GM21367 (cell line): ENCODE measurements around the gene OSGIN1.

Source experiments
- ATAC-seq: cut with Tn5 transposase; IDR thresholded peaks from one replicate; pipeline ENCODE4 v1.9.1; 2021; ENCODE audit not compliant: unreplicated experiment

OSGIN1 gene

DNA sequence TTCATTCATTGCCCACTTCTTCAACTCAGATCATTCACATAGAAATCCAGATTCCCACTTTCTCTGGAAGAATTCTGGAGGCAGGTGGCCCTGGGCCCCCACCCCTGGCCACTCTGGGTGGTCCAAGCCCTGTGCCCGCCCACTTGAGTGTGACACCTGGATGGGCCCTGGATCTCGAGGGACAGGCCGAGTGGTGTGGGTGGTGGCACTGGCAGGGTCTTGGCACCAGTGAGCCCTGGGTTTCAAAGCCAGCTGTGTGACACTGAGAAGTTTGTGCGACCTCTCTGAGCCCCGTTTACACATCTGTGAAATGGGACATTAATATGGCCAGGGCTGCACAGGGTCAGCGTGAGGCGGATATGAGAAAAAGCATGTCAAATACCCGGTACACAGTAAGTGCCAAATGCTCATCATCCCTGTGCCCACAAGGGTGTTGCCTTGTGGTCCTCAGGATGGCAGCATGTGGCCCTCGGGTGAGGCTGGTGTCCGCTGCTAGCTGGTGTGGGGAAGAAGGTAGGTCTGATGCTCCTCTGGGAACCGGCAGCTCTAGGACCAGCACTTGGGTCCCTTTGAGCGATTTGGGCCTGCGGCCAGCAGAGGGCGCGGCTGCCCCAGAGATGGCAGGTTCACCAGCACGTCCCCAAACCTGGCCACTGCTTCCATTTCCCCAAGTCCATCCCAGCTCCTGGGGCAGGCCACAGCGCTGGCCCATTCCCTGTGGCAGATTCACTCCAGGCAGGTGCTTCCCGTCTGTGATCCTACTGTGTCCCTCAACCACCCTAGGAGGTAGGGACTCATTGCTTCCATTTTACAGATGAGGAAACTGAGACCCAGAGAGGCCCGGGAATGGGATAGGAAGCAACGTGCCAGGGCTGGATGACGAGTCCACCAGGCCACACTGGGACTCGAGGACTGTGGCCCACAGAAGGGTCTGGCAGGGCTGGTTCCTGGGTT lies 3.6 kb downstream of the OSGIN1 start:
- no peak for ATAC-seq

GRCh38 chr16:83957296-83957855 lies 4.3 kb downstream of the OSGIN1 start:
- ATAC-seq = no peak

DNA sequence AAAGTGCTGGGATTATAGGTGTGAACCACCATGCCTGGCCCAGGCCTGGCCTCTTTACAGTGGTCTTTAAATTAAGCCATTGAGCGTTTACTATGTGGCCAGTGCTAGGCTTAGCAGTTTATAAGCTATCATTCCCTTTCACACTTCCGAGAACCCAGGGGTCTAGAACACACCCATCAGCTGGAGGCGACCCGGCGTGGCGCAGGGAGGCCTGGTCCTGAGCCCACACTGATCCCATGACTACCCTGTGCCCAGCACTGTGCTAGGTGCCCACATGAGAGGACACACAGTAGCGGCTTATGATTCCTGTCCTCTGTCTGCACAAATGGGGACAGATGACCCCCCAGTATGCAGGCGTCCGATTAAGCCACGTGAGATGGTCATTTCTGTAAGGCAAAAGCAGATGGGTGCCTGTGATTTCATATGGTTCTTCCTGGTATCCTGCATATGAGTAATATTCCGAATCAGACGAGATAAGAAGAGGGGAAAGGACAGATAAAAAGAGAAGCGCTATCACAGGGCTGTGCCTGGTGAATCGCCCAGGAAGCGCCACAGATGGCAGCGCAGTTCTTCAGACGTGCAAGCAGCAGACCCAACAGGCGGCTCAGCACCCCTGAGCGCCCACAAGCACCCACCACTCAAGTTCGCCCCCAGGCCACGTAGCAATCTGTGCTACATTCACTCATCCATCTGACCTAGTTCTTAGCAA lies 5.3 kb downstream of the OSGIN1 start:
- no peak for ATAC-seq

DNA sequence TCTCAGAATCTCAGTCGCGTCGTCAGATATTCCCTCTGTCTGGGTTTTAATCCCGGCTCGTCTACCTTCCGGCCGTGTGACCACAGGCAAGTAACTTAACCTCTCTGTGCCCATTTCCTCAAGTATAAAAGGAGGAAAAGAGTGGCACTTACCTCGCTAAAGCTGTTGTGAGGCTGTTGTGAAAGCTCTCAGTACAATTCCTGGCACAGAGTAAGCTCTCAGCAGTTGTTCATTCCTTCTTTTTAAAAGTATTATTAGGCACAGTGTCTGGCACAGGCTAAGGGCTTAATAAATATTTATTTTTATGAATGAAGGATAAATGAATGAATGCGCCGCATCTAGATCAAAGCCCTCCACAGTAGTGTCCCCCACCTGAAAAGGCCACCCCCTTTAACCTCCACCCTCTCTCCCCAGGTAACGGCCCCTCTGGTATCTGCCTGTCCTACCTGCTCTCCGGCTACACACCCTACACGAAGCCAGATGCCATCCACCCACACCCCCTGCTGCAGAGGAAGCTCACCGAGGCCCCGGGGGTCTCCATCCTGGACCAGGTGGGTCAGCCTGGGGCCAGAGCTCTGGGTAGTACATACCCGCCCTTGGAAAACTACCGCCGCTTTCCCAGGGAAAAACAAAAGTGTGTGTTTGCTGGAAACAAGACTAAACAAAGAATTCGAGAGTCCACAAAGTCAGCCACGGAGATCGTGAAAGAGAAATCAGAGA lies 6.0 kb downstream of the OSGIN1 start:
- no peak for ATAC-seq

- ATAC-seq = no peak
Measured at GRCh38 chr16:83959656-83960434, 6.8 kb downstream of the OSGIN1 start.

DNA sequence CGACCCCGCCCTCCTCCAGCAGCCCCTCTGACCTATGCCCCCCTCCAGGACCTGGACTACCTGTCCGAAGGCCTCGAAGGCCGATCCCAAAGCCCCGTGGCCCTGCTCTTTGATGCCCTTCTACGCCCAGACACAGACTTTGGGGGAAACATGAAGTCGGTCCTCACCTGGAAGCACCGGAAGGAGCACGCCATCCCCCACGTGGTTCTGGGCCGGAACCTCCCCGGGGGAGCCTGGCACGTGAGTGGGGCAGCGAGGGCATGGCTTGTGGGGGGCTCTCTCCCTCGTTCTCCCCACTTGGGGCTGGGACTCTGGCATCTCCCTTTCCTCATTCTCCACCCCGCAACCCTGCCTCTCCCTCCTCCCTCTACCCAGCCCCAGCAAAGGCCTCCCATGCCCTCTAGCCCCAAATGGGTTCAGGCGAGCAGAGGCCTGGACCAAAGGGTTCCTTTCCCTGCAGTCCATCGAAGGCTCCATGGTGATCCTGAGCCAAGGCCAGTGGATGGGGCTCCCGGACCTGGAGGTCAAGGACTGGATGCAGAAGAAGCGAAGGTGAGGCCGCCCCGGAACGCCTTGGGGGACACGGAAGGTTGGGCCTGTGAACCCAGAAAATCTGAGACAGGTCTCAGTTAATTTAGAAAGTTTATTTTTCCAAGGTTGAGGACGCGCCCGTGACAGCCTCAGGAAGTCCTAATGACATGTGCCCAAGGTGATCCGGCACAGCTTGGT lies 7.6 kb downstream of the OSGIN1 start:
- no peak for ATAC-seq

- ATAC-seq = no peak
Measured at GRCh38 chr16:83961591-83961990, 8.6 kb downstream of the OSGIN1 start.

DNA sequence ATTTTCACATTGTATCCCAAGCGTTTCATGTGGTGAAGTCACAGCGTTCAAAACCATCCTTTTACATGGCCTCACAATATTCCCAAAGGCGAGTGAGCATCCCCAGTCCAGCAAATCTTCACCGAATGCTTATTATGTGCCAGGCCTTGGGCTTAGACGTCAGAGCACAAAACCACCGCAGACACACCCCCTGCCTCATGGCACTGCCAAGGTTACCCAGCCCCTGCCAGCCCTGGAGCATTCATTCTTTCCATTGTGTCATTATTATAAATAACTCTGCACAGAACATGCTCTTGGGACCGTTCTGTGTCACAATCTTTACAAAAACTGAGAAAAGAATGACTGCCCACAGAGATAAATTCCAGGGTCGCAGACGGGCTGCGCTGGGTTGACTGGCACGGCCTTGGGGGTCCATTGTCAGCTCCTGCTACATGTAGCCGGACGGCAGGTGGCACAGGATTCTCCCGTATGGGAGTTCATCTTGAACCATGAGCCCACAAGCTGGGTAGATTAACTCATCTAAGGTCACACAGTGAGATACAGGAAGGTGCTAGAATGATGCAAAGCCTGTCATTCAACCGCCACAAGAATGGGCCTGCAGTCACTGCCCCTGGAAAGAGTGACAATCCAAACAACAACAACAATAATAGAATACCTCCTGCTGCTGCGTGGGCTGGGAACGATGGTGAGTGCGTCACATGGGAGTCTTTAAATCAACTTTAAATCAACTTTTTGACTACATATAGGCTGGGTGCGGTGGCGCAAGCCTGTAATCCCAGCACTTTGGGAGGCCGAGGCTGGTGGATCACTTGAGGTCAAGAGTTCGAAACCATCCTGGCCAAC lies 10.5 kb downstream of the OSGIN1 start:
- no peak for ATAC-seq

GRCh38 chr16:83964684-83965443 lies 11.8 kb downstream of the OSGIN1 start:
- ATAC-seq = no peak

GRCh38 chr16:83965444-83966152 lies 12.6 kb downstream of the OSGIN1 start:
- no peak for ATAC-seq

DNA sequence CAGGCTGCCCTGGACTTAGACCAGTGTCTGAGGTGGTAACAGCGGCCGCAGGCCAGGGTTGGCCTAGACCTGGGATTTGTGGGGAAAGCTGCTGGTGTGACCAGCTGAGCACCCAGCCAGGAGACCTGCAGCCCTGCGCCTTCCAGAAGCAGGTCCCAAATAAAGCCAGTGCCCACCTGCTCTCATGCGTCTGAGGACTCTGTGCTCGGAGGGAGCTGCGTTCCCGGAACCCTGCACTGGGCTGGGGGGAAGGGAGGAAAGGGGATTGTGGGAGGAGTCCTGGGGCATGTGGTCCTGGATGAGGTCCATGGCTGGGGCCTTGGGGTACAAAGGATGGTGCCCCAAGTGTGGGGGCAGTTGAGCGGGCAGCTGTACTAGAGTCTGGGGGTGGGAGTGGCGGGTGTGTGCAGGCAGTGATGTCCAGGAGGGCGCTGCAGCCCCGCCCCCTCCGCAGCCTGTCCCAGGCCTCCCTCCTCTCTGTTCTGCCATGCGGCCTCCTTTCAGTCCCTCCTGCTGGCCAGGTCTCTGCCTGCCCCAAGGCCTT lies 13.2 kb downstream of the OSGIN1 start:
- no peak for ATAC-seq

GRCh38 chr16:83967091-83967490 lies 14.1 kb downstream of the OSGIN1 start:
- ATAC-seq = no peak

GRCh38 chr16:83967838-83968305 lies 14.8 kb downstream of the OSGIN1 start, which contains the start of gene NECAB2:
Gene NECAB2 (plus strand): TSS chr16:83968244. CDS start chr16:83968649, 405 bp downstream.
- no peak for ATAC-seq

DNA sequence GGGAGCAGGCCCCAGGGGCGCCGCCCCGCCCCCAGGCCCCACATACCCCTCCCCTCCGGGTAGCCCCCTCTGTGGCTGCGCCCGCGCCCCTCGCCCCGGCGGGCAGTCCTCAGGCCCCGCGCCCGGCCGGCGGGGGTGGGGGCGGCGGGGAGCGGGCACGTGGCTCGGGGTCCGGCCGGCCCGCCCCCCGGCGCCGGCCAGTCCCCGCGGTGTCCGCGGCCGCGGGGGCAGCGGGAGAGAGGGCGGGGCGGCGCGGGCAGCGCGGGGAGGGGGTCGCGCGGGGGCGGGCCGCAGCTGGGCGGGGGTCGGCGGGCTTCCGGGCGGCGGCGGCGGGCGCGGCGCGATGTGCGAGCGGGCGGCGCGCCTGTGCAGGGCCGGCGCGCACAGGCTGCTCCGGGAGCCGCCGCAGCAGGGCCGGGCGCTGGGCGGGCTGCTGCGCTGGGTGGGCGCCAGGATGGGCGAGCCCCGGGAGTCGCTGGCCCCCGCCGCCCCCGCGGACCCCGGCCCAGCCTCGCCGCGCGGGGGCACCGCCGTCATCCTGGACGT lies 15.3 kb downstream of the OSGIN1 start:
- no peak for ATAC-seq

DNA sequence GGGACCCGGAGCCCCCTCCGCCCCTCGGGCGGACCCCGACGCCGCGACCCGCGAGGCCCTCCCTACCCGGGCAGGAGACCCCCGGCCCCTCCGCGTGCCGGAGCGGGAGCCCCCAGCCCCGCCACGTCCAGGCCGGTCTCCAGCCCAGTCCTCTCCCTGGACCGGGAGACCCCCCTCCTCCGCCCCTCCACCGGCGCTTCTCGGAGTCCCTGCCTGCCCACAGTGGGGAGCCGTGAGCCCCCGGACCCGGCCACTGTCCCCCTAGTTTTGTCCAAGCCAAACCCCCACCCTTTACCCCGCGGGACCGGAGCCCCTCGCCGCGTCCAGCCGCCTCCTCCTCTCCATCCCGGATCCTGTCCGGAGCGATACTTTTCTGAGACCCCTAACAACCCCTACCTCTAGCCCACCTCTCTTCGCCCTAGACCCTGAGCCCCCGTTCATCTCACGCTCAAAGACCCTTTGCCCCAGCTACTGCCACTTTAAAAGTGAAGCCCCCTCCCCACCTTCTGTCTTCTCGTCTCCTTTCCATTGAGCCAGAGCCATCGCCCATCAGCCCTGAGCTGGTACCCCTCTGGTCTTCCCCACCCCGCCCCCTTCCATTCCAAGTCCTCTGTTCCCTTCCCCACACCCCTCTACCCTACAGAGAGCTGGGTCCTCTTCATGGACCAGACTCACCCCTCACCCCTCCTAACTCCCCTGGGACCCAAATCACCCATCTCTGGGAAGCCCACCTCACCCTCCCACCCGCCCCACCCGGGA lies 16.0 kb downstream of the OSGIN1 start:
- no peak for ATAC-seq
